ENCODE data around the gene PDE8A. TPM values are rescaled to one million over a fixed set of nuclear protein-coding genes. Genes with fewer than 3 reads are reported as not detected.

The PDE8A gene
- total and polyA plus RNA-seq, 2 of the 13 experiments (the other 11 are each of a cell fraction or from before 2014, with no cell fraction given): 26.3 to 48.5 TPM

DNA sequence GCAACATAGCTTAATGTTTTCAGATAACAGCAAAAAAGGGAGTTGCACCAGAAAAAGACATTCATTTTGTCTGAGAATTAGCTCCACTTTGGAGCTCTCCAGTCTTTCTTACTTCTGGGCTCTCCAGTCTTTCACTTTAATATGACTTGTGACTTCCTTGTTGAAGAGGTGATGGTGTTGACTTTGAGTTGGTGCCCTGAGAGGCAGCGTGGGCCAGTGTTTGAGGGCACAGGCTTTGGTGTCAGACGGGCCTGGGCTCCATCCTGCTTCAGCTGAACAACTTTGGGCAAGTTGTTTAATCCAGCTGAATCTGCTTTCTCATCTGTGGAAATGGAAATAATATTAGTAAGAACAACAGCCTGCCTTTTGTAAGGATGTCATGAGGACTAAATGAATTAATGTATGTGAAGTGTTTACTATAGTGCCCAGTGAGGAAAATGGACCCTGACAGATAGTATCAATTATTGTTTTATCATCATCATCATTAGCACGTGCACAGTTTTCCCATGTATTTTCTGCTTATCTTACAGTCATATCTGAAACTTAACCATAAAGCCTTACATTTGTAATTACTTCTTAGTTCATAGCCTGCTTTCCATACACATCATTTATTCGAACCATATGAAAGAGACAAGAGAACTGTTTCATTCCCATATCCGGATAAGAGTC lies 108.4 kb downstream of the PDE8A start (continued):
- TF ChIP-seq, protein P1, sequence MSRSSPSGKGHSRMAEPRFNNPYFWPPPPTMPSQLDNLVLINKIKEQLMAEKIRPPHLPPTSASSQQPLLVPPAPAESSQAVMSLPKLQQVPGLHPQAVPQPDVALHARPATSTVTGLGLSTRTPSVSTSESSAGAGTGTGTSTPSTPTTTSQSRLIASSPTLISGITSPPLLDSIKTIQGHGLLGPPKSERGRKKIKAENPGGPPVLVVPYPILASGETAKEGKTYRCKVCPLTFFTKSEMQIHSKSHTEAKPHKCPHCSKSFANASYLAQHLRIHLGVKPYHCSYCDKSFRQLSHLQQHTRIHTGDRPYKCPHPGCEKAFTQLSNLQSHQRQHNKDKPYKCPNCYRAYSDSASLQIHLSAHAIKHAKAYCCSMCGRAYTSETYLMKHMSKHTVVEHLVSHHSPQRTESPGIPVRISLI (CRISPR knock-in tag; IDR thresholded peaks at IDR 0.05; ENCODE audit: borderline replicate concordance): no peak

DNA sequence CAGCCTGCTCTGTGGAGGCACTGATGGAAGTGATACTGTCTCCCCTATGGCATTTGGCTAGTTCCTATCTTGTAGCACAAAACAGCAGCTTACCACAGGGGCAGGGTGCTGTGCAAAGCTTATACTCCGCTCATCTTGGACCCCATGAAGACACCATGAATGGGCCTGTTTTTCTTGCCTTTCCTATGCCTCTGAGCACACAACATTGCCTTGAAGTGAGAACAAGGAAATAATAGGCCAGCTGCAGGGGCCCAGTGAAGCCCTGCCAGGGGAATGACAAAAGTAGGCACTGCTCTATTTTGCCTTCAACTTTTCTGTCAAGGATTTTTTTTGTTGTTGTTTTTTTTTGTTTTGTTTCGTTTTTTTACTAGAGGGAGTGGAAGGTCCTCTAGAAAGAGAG lies 110.3 kb downstream of the PDE8A start:
- BruUV-seq (replicated peaks): no TSS peak
- Histone ChIP-seq H3K27ac (ENCODE audit: extremely low read length, insufficient read depth, low read length) (no peak overlapping the region), H3K36me3 (replicated peaks in 1 of 2; ENCODE audit: control insufficient read depth in 1 of 2, insufficient read depth in 2 of 2, low read length in 2 of 2) (peaks cover 10 to 57% of the 10 kb centered on the region in 2 experiments; a peak in 4 of 5 replicates), H3K4me3 (replicated peaks in 1 of 3; ENCODE audit: insufficient read depth in 1 of 3, low read depth in 2 of 3, low read length in 3 of 3) (no peak overlapping the region), H3K9me3 (ENCODE audit: low read length) (no peaks in the 10 kb centered on the region), H3K9ac (ENCODE audit: insufficient read depth, low read depth, low read length) (no peak overlapping the region), H4K20me1 (ENCODE audit: insufficient read depth, low read length) (no peaks in the 10 kb centered on the region), H3K79me2 (ENCODE audit: insufficient read depth, low read length) (no peaks in the 10 kb centered on the region), H3K4me1 (ENCODE audit: insufficient read depth, low read length) (no peaks in the 10 kb centered on the region), H3K27me3 (ENCODE audit: control insufficient read depth in 1 of 2, insufficient read depth in 2 of 2, low read length in 2 of 2) (no peaks in the 10 kb centered on the region), H3K4me2 (ENCODE audit: low read depth, low read length) (no peak overlapping the region), H2AFZ (ENCODE audit: low read length) (no peak overlapping the region)
- FAIRE-seq (no peak), DNase-seq (ENCODE audit: low spot score) (no peak), ATAC-seq (no peak)
- CTCF ChIA-PET (ENCODE audit: low intra/inter-chr PET ratio, low total read pairs): no interaction called here
- in situ Hi-C loops (cut with HindIII; ENCODE audit: extremely low pct_ligation_motif_present, low pct_unique_long_range_greater_than_20kb) (no loop called here), intact Hi-C loops (cut with micrococcal nuclease; ENCODE audit: unreplicated experiment) (no loop called here)
- 96% methylated on average over 2 of the region's 2 CpGs for WGBS (ENCODE audit: low lambda C conversion rate)
- POLR2A ChIA-PET: no interaction called here
- no peak for TF ChIP-seq ZNF264 (CRISPR knock-in tag; IDR thresholded peaks at IDR 0.05)
- TF ChIP-seq CEBPG (CRISPR knock-in tag; IDR thresholded peaks at IDR 0.05): no peak
- TF ChIP-seq MIER3 (CRISPR knock-in tag; IDR thresholded peaks at IDR 0.05; ENCODE audit: borderline replicate concordance): no peak
- TF ChIP-seq ZNF331 (CRISPR knock-in tag; IDR thresholded peaks at IDR 0.05): no peak
- TF ChIP-seq, protein P2, sequence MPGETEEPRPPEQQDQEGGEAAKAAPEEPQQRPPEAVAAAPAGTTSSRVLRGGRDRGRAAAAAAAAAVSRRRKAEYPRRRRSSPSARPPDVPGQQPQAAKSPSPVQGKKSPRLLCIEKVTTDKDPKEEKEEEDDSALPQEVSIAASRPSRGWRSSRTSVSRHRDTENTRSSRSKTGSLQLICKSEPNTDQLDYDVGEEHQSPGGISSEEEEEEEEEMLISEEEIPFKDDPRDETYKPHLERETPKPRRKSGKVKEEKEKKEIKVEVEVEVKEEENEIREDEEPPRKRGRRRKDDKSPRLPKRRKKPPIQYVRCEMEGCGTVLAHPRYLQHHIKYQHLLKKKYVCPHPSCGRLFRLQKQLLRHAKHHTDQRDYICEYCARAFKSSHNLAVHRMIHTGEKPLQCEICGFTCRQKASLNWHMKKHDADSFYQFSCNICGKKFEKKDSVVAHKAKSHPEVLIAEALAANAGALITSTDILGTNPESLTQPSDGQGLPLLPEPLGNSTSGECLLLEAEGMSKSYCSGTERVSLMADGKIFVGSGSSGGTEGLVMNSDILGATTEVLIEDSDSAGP (CRISPR knock-in tag; IDR thresholded peaks at IDR 0.05; ENCODE audit: borderline replicate concordance): no peak
- TF ChIP-seq ZNF3 (CRISPR knock-in tag; IDR thresholded peaks at IDR 0.05): no peak
- no peak for TF ChIP-seq CREM (IDR thresholded peaks at IDR 0.05)
- no peak for TF ChIP-seq CREM (CRISPR knock-in tag; IDR thresholded peaks at IDR 0.05)
- no peak for TF ChIP-seq HOXA9 (CRISPR knock-in tag; IDR thresholded peaks at IDR 0.05; ENCODE audit: borderline replicate concordance)
- no peak for TF ChIP-seq NR1H2 (CRISPR knock-in tag; IDR thresholded peaks at IDR 0.05; ENCODE audit: borderline replicate concordance, low read depth)
